Lower leg skin (tissue), 3 donors: ENCODE data around the gene PLEKHM3.

Experiments used
- CTCF ChIP-seq, 3 donors: fragments of 450-650 bp; IDR thresholded peaks; one replicate each; pipeline ENCODE4 v1.5.1; 2016; ENCODE audit warnings: antibody characterized with exemption in 3 of 3, mild to moderate bottlenecking in 3 of 3, moderate library complexity in 2 of 3
- POLR2A ChIP-seq, 2 donors: fragments of 450-650 bp; IDR thresholded peaks; one replicate each; pipeline ENCODE4 v1.6.1; 2016 to 2017; ENCODE audit warnings: antibody characterized with exemption in 2 of 2, mild to moderate bottlenecking in 1 of 2, moderate library complexity in 1 of 2

DNA sequence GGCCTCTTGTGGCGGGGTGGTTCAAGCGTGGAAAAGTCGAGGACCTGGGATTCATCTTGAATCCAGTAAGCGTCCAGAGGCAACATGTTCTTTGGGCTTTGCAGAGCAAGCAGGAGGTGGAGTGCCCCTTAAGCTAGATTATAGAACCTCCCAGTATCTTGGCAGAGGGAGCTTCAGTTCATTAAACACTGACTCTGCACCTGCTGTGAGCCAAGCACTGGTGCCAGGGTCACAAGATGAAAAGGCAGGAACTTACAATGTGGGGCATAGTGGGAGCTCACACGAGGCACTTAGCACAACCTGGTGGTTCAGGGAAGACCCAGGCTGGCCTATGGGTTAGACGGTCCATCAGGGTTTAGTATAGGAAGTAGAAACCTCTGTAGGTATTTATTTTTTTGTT lies 248.2 kb downstream of the PLEKHM3 start:
- TF ChIP-seq CTCF (IDR thresholded peaks at IDR 0.05) (no peak), POLR2A (IDR thresholded peaks at IDR 0.05) (no peak)
